Erythroblast (primary cell): ENCODE data around the gene EPN1.

Source experiments
- GATA1 ChIP-seq: IDR thresholded peaks from 2 replicates; pipeline ENCODE4 v1.6.1; 2011; ENCODE audit warnings: low read depth, mild to moderate bottlenecking, control low read depth, low read length, moderate library complexity
- POLR2A ChIP-seq: IDR thresholded peaks from 2 replicates; pipeline ENCODE4 v1.6.1; 2011; ENCODE audit warnings: mild to moderate bottlenecking, low read length

- TF ChIP-seq POLR2A (no peak), GATA1 (no peak)
Observed at GRCh38 chr19:55642153-55643002, 32.6 kb upstream of the EPN1 start.
